Activated T-helper 9 cell treated with anti-CD3 and anti-CD28 coated beads, Interleukin-2, amount 50 U/mL, for 16 hours (primary cell): ENCODE data around the gene SLC44A3.
"Not testable (repeated sequence)": the region's sequence is repeated elsewhere in the genome, so short reads cannot be mapped to it uniquely, and the experiment has no call there.

Experiments used
- DNase-seq: peaks from one replicate; pipeline ENCODE4 v3.0.0-alpha.2; 2020; ENCODE audit warnings: low read depth

Gene SLC44A3

DNA sequence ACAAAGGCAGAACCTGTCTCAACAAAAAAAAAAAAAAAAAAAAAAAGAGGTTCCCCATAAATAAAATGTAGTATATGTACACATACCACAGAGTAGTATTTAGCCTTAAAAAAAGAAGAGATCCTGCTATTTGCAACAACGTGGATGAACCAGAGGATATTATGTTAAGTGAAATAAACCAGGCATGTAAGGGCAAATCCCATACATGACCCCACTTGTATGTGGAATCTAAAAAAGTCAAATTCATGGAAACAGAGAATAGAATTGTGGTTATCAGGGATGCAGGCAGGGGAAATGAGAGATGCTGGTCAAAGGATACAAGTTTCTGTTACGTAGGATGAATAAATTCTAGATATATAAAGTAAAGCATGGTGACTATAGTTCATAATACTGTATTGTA, 16.7 kb downstream of the SLC44A3 start:
- no peak for DNase-seq

- not testable (repeated sequence) for DNase-seq
Measured at GRCh38 chr1:94840381-94840780, 20.2 kb downstream of the SLC44A3 start.

DNA sequence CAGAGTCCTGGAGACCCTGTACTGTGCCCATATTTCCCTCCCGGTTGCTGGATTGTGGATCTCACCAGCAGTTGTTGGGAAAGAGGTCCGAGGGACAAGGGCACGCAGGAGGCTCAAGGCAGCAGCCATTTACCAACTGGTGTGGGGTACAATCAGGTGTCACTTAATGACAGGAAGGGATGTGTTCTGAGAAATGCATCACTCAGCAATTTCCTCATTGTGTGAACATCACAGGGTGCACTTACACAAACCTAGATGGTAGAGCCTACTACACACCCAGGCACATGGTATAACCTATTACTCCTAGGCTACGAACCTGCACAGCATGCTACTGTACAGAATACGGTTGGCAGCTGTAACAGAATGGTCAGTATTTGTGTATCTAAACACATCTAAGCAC, 20.7 kb downstream of the SLC44A3 start:
- DNase-seq = no peak

DNA sequence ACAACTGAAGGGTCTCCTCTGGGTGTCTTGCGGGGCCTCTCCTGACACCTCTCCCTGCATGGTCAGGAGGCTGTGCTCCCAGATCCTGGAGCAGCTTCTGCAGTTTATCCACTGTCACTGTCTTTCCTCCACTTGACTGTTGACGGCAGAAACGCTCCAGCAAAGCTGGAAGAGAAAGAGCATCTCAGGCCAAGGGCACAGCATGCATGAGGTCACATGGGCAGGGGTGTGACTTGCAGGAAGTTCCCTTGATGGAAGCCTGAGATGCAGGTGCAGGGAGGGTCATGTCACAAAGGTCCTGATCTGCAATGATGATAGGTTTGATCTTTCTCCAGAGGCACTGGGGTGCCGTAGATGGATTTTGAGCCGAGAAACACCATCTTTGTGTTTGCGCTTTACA, 23.3 kb downstream of the SLC44A3 start:
- DNase-seq = no peak

GRCh38 chr1:94843846-94844245, 23.7 kb downstream of the SLC44A3 start:
- DNase-seq = no peak

DNA sequence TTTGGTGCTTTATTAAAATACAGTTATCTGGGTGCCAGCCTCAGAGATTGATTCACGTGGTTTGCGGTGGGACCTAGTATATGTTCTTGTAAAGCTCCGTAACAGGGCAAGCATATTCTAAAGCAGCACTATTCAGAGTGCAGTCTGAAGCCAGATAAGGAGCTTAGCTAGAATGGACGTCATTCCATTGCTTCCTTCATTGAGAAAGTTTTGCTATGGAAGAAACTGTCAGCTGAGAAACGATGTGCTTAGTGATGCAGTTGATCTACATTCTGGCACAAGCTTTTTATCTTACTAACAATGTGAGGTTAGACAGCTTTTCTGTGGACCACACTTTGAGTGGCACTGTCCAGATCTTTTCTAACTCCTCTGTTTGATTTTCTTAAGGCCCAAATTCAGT, 26.2 kb downstream of the SLC44A3 start:
- DNase-seq = no peak

DNA sequence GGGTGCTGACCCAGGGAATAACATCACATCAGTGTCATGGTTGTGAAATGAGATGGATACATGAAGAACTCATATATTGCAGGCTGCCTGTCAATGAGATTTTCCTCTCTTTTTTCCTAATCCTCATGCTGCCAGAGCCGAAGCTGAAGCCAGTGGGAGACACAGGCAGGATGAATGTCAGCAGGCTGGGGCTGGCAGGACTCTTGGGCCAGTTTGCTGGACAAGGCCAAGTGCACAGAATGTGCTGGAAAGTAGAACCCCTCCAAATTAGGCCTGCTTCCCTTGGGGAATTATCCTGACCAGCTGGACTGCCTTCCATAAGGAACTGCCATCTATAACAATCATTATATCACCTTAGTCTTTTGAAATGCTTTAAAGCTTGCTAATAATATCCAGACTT, 31.4 kb downstream of the SLC44A3 start:
- DNase-seq = no peak

DNA sequence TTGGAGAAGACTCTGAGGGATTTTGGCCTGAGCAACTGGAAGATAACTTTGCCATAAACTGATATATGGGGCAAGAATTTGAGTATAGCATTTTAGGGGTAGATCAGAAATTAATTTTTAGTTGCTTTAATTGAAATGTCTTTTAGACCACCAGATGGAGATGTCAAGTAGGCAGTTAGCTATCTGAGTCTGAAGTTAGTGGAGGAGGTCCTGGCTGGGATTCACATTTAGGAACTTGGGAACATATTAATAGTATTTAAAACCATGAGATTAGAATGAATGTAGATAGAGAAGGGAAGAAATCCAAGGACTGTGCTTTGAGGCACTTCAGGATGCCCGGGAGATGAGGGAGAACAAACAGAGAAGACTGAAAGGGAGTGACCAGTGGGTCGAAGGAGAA, 32.6 kb downstream of the SLC44A3 start:
- DNase-seq = no peak

DNA sequence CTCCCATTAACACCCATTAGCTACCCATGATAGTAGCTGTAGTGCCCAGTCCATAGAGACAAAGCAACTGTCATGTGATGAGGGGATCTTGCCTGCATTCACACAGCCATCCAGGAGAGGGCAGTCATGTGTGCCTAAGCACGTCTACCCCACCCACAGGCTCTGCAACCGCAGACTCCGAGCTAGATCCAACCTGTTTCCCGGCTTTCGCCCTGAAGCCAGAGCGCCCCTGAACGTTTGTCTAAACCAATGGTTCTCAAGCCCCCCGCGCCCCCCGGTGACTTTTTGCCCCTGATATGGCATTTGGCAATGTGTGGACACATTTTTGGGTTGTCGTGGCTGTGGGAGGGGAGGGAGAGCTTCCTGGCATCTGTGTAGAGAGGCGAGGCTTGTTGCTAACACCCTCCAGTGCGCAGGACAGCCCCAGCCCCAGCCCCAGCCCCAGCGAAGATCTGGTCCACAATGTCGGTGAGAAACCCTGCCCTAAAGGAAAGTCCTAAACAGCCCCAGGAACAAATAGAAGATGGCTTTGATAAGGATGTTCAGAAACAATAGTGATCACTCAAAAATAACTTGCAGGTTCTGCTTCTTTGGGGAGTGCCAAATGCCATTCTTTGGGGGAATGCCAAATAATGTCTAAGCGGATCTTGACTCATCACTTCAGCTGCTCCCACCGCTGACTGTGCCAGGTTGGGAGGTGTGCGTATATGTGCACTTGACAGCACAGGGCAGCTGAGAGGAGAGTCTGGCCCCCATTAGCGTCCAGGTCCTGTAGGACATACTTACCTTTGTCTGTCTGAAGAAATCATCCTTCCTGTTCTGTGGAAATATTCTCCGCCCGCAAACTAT, 34.5 kb downstream of the SLC44A3 start:
- DNase-seq = peak; percentile 51

DNA sequence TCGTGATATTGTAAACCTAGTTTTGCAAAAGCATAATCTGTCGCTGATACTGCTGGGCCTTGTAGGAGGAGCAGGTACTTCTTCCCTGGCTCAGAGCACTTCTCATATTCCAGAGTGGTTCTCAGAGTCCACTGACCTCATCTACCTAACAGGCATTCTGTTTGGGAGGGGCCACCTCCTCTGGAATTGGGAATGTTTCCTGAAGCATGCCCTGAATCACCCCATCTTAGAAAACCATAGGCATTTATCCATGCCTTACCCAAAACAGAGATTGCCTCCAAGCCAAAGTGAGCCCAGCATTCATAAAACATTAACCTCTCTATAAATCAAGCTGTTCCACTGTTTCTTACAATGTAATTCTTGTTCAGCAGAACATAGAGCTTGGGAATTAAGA, 35.1 kb downstream of the SLC44A3 start:
- no peak for DNase-seq

DNA sequence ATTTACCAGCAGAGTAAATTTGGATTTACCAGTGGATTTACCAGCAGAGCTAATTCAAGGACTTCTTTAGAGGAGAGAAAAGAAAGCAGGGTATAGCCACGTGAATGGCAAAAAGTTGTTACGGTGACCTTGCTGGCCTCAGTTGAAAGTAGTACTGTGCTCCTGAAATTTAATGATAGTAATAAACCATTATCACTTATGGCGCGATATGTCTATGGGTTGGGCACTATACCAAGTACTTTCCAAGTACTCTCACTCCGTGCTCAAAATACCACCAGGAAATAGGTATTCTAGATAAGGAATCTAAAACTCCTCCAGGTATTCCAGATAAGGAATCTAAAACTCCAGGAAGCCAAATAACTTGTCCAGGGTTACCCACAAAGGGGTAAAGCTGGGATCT, 35.8 kb downstream of the SLC44A3 start:
- no peak for DNase-seq

DNA sequence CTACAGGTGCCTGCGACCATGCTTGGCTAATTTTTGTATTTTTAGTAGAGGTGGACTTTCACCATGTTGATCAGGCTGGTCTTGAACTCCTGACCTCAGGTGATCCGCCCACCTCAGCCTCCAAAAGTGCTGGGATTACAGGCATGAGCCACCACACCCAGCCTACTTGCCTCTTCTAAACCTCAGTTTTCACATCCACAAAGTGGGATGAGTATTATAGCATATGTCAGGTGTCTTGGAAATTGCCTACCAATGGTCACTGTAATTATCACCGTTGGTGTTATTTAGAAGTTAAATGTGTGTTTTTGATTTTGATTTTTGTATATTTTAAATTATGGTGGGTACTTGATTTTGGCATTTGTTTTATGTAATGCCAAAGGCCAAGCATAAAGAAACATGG, 36.7 kb downstream of the SLC44A3 start:
- DNase-seq = no peak

DNA sequence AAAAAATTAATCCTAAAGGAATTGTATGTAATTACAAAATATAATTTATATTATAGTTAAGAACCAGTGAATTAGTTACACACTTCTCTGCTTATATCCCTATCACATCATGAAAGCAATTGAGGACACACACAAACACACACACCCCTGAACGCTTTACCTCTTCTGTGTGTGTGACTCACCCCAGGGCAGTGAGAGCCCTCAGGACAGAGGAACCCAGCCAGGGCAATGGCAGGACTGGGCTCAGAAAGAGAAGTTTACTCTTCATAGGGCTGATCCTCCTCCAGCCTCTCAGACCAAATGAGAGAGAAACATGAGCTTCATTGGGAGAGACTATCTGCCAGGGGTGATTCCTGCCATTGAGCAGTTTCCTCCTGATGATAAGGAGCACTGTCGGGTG, 38.1 kb downstream of the SLC44A3 start:
- DNase-seq = no peak

GRCh38 chr1:94859174-94859573, 39.0 kb downstream of the SLC44A3 start:
- no peak for DNase-seq

GRCh38 chr1:94862718-94863117, 42.6 kb downstream of the SLC44A3 start:
- no peak for DNase-seq

DNA sequence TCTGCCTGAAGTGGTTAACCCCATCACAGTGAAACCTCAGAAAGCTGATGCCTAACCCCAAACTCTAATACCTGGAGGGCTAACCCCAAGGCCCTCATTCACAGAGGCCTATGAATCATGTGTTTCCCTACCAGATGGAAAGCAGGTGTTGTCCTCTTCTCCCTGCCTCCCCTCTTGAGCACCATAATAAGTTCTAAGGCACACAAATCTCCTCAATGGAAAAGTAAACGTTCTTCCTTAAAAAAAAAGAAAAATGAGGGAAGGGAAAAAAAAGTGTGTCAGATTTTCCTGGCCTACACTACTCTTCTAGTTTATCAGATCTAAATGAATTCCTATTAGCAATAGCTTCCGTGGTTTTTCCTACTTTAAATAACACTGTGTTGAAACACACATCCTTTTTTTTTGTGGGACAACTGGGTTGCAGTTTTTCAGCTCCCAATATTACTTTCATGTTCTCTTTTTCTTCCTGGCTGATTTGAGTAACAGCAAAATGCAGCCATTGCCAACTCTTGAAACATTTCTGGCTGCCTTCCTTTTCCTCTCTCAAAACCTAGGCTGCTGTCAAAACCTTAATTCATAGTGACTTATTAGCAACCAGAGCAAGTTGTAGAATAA, 43.2 kb downstream of the SLC44A3 start:
- DNase-seq = no peak

GRCh38 chr1:94863919-94864318, 43.8 kb downstream of the SLC44A3 start:
- DNase-seq = no peak

DNA sequence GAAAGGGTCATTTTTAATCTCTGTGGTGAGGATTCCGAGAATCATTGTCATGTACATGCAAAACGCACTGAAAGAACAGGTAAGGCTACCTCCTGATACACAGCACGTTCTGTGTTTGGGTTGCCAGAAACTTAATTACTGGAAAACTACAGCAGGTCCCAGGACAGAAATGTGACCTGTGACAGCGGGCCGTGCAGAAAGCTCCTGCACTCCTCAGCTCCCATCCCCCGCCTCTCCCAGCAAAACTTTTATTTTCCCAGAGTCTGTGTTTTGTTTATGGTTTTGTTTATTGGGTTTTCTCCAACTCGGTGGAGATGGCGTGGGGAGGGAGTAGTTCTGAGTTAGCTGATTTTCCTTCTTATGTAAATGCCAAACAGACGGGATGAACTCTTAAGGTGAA, 44.7 kb downstream of the SLC44A3 start:
- no peak for DNase-seq

DNA sequence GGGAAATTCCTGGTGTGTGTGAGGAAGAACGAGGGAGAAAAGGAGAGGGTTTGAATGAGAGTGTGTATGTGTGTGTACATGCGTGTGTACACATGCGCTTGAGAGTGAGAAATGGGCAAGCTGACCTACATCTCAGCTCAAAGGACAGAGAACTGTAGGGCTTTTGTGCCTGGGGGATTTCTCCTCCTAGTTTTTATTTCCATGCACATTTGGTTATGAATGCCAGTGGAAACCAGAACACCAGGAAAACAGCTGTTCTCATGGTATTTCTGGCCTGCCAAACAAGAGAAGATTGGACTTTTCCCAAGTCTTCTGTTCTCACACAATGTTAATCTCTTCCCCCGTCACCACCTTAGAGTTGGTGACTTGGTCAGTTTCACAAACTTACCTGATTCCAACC, 45.2 kb downstream of the SLC44A3 start:
- DNase-seq = no peak

DNA sequence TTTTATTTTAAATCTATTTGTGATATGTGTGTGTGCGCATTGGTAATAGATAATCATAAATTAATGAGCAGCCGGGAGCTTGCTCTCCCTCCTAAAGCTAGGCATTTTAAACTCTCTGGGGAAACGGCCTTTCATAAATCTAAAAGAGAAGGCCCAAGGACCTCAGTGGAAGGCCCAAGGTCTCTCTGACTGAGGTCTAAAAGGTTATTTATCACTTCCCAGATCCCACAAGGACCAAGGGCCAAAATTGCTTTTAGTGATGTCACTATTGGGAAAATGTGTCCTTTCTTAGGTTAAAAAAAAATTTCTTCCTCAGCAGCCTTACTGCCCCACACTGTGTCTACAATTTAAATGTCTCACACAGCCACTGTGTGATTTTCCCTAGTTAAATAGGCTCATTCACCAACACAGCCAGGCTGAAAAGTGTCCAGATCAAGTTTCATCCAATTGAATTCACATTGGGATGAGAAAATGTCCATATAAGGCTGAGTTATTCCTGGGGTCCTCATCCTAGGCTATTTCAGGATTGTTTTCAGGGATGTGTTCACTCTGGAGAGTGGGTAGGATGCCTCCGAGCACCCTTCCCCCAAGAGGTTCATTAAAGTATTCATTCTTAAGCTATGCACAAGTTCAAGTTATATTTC, 46.1 kb downstream of the SLC44A3 start:
- no peak for DNase-seq

GRCh38 chr1:94871031-94871430, 50.9 kb downstream of the SLC44A3 start:
- no peak for DNase-seq

GRCh38 chr1:94872771-94873495, 52.8 kb downstream of the SLC44A3 start:
- no peak for DNase-seq
